Activated CD4-positive, alpha-beta memory T cell treated with anti-CD3 and anti-CD28 coated beads, Interleukin-2, amount 10 ng/mL, durations not matched to agents 7 days and 5 days (primary cell): ENCODE measurements around the gene PRKCE. TPM values are rescaled to one million over a fixed set of nuclear protein-coding genes. Genes with fewer than 3 reads are reported as not detected.
"Not testable (repeated sequence)": the region's sequence is repeated elsewhere in the genome, so short reads cannot be mapped to it uniquely, and the experiment has no call there.

Experiments
- CTCF ChIA-PET: fragments of 350-600 bp; sonication (Branson Sonifier 250); formaldehyde crosslinking; loops from one replicate; lab custom pipeline; 2021; ENCODE audit warnings: antibody characterized with exemption, inconsistent platforms; lab: Charles Lee
- POLR2A ChIA-PET: fragments of 350-600 bp; sonication (Branson Sonifier 250); formaldehyde crosslinking; loops from one replicate; lab custom pipeline; 2021; ENCODE audit warnings: antibody characterized with exemption; lab: Charles Lee
- DNase-seq: peaks from one replicate; pipeline ENCODE4 v3.0.0-alpha.2; 2020
- H3K27ac Mint-ChIP-seq: one replicate; pipeline ENCODE4 v1.8.0; 2021; ENCODE audit warnings: mild to moderate bottlenecking, mixed read lengths
- H3K27me3 Mint-ChIP-seq: one replicate; pipeline ENCODE4 v1.8.0; 2021; ENCODE audit warnings: mixed read lengths
- H3K36me3 Mint-ChIP-seq: one replicate; pipeline ENCODE4 v1.8.0; 2021; ENCODE audit warnings: low read depth, mixed read lengths
- H3K4me1 Mint-ChIP-seq: one replicate; pipeline ENCODE4 v1.8.0; 2021; ENCODE audit warnings: mixed read lengths
- H3K4me3 Mint-ChIP-seq: one replicate; pipeline ENCODE4 v1.8.0; 2021; ENCODE audit warnings: mild to moderate bottlenecking, mixed read lengths
- H3K9me3 Mint-ChIP-seq: one replicate; pipeline ENCODE4 v1.8.0; 2021; ENCODE audit warnings: mixed read lengths
- total RNA-seq, 2 experiments: library from RNA; stranded (reverse); gene quantifications; one replicate each; pipeline ENCODE4 v1.2.3, GENCODE V29; 2021

PRKCE gene
- total RNA-seq, 2 experiments from 2014 or later: 20.6 to 23.3 TPM

DNA sequence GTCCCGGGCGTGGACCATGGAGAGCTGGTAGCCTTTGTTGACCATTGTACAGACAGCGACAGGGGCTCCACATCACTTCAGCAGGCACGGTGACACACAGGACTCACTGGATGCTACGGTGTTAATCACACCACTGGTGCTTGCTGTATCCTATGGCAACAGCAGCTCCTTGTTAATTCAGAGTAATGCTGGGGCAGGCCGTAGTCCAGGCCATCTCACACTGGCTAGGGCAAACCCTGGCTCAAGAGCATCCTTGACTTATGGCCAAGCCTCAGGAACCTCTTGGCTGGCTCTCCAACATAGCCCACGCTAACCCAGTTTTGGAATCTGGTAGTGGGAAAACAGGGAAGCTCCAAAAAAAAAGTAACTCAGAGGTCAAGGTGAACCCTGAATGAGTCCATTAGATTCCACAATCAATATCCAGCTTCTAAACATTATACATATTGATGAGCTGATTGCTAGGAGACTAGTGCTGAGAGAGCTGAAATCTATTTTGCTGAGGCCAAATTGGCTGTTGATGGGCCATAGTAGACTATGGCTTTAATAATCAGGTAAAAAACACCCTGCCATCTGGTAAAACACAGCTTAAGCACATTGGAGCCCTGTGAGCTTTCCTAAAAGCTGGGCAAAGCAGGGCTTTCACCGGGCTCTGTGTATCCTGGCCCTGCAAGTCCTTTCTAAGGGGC lies 253.6 kb downstream of the PRKCE start:
- Mint-ChIP-seq H3K4me3 (no peak overlapping the region), H3K4me1 (peaks cover 36% of the 10 kb centered on the region), H3K36me3 (peaks cover 3% of the 10 kb centered on the region), H3K9me3 (no peaks in the 10 kb centered on the region), H3K27me3 (no peaks in the 10 kb centered on the region), H3K27ac (peak overlapping the region; percentile 83)
- CTCF ChIA-PET: no interaction called here
- no peak for DNase-seq
- POLR2A ChIA-PET: interaction anchor here (0.9 kb wide), 1 partner anchor 255 kb away, joined by 3 read pairs; no protein-coding TSS in a partner anchor

DNA sequence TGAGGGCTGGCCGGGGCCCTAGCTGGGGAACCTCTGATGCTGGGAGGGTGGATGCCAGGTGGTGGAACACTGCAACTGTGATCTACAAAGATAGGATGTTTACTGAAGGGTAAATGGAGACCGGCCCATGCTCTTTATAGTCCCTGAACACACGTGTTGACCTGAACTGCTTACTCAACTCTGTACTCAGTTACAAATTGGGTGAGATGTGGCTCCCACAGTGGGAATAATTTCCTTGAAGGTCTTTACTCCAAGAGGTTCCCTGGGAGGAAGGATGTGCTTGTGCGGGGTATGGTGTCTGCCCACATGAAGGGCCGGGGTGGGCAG lies 254.1 kb downstream of the PRKCE start:
- H3K9me3 Mint-ChIP-seq: no peaks in the 10 kb centered on the region
- ChIA-PET CTCF (no interaction called here), POLR2A (interaction anchor here (0.9 kb wide), 1 partner anchor 255 kb away, joined by 3 read pairs; no protein-coding TSS in a partner anchor)
- H3K36me3 Mint-ChIP-seq: no peaks in the 10 kb centered on the region
- H3K4me3 Mint-ChIP-seq: no peak overlapping the region
- H3K27me3 Mint-ChIP-seq: no peaks in the 10 kb centered on the region
- no peak overlapping the region for H3K27ac Mint-ChIP-seq
- H3K4me1 Mint-ChIP-seq: peaks cover 34% of the 10 kb centered on the region
- no peak for DNase-seq

DNA sequence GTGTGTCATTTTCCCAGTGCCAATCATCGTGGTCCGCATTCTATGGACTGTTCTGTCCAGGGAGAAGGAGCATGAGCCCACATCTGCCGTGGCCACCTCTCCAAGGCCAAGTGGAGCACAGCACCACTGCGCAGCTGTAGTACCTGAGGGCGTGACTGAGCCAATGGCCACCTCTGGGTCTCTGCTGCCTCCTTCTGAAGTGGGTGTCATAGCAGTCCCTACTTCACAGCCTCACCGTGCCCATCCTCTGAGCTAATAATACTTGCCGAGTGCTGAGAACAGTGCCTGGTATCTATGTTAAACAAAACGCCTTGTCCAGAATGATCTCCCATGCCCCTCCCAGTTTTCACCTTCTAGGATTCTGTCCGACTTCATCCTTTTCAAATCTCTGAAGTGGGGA lies 256.1 kb downstream of the PRKCE start:
- no peaks in the 10 kb centered on the region for H3K36me3 Mint-ChIP-seq
- no peaks in the 10 kb centered on the region for H3K27me3 Mint-ChIP-seq
- DNase-seq: no peak
- H3K4me1 Mint-ChIP-seq: peaks cover 29% of the 10 kb centered on the region
- ChIA-PET CTCF (interaction anchor here (1.2 kb wide), 1 partner anchor 18 kb away, joined by 3 read pairs; no protein-coding TSS in a partner anchor), POLR2A (no interaction called here)
- H3K27ac Mint-ChIP-seq: no peak overlapping the region
- H3K4me3 Mint-ChIP-seq: no peak overlapping the region
- H3K9me3 Mint-ChIP-seq: no peaks in the 10 kb centered on the region

DNA sequence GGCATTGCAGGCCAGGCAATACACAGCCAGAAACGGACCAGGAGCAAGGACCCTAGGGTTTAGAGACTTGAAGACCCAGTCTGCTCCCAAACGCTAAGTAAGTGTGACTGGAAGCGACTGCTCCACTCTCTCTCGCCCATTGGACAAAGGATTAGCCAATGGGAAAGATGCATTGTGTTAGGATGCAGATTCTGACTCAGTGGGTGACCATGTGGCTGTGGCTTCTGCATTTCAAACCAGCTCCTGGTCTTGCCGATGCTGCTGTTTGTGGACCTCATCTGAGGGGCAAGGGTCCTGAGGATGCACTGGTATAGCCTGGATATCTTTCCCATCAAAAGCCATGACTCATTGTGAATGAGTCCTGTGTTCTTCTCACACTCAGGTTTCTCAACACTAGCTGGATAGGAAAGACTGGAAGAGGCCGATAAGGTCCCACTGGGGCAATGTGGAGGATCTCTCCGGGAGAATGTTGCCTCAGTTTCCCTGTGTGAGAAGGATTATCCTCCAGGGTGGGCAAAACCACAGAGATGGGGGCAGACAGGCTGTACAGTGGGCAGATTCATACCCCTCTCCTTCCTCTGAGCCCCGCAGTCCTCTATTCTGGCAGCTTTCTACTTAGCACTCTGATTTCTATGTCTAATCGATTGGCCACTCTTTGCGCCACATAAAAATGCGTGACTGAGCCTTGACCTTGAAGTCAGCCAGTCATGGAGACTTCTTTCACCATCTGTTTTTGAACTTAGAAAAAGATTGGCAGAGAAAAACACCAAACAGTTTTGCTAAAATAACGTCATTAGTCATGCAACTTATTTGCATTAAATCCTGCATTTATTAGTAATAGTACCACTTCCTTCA lies 257.1 kb downstream of the PRKCE start:
- H3K4me1 Mint-ChIP-seq: peaks cover 22% of the 10 kb centered on the region
- ChIA-PET POLR2A (no interaction called here), CTCF (interaction anchor here (1.0 kb wide), 1 partner anchor 130 kb away, joined by 3 read pairs; no protein-coding TSS in a partner anchor)
- H3K4me3 Mint-ChIP-seq: no peak overlapping the region
- H3K27ac Mint-ChIP-seq: no peak overlapping the region
- H3K27me3 Mint-ChIP-seq: no peaks in the 10 kb centered on the region
- H3K9me3 Mint-ChIP-seq: no peaks in the 10 kb centered on the region
- DNase-seq: no peak
- no peaks in the 10 kb centered on the region for H3K36me3 Mint-ChIP-seq

DNA sequence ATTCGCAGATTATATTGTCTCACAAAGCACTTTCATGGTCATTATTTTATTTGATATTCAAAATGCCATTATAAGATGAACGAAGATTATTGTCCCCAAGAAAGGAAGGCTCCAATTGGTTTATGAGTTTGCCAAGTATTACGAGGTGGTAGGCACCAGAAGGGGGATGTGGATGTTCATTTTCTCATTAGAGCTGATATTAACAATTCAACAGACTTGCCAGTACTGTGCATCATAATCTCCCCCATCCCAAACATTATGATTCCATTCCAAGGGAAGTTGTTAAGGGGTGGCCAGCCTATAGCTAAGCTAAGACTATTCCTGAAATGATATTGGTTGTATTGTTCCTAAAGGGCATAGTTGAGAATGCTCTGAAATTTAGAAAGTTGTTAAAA lies 257.7 kb downstream of the PRKCE start:
- H3K4me3 Mint-ChIP-seq: no peak overlapping the region
- H3K9me3 Mint-ChIP-seq: no peaks in the 10 kb centered on the region
- H3K4me1 Mint-ChIP-seq: peaks cover 15% of the 10 kb centered on the region
- ChIA-PET POLR2A (no interaction called here), CTCF (interaction anchor here (1.0 kb wide), 1 partner anchor 131 kb away, joined by 3 read pairs; no protein-coding TSS in a partner anchor)
- no peak for DNase-seq
- no peaks in the 10 kb centered on the region for H3K27me3 Mint-ChIP-seq
- H3K27ac Mint-ChIP-seq: no peak overlapping the region
- no peaks in the 10 kb centered on the region for H3K36me3 Mint-ChIP-seq

DNA sequence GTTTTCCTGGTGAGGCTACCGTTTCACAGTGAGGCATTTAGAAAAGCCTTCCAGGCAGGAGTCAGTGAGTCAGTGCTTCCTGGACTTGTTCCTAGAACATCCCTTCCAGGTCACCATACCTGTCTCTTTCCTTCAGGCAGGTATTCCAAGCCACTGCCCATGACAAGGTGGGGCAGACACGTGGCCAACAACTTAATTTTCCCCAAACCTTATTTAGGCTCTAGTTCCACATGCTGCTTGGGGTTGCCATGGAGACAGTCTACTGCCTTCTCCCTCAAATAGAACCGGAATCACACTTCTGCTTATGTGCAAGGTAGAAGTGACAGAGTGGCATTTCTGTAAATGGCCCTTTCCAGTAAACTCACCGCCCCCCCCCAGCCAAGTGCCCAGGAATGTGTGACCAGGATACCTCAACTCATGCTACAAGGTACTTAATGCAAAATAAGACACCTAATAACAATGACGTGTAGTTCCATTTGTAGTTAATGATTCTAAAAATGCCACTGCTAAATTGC lies 258.3 kb downstream of the PRKCE start:
- H3K4me3 Mint-ChIP-seq: no peak overlapping the region
- no peaks in the 10 kb centered on the region for H3K36me3 Mint-ChIP-seq
- H3K4me1 Mint-ChIP-seq: peaks cover 10% of the 10 kb centered on the region
- no peak for DNase-seq
- CTCF ChIA-PET: interaction anchor here (1.0 kb wide), 1 partner anchor 131 kb away, joined by 3 read pairs; no protein-coding TSS in a partner anchor
- POLR2A ChIA-PET: no interaction called here
- no peaks in the 10 kb centered on the region for H3K27me3 Mint-ChIP-seq
- H3K9me3 Mint-ChIP-seq: no peaks in the 10 kb centered on the region
- H3K27ac Mint-ChIP-seq: no peak overlapping the region

DNA sequence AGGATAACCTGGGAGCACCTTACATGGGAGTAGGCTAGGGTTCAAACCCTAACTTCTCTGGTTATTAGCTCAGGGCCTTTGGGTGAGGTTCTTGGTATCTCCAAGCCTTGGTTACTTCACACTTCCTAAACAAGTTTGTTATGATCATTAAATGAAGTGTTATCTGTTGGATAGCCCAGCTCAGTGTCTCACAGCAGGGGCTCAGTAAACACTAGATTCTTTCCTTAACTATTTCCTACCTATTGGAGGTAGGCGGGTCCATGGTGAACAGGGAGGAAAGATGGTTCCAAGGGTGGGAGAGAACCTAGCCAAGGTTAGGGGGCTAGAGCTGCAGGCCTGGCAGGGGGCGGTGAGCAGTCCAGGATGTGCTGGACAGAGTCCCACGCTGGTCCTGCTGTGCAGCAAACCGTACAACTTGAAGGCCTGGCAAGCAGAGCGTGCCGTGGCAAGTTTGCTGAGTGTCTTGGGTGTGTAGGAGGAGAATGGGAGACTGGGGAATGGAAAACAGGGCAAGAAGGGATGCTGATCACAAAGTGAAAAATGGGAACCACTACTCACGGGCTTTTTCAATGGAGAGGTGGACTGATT lies 259.1 kb downstream of the PRKCE start:
- Mint-ChIP-seq H3K27ac (no peak overlapping the region), H3K4me3 (no peak overlapping the region), H3K4me1 (peaks cover 6% of the 10 kb centered on the region), H3K27me3 (no peaks in the 10 kb centered on the region), H3K36me3 (no peaks in the 10 kb centered on the region), H3K9me3 (no peaks in the 10 kb centered on the region)
- DNase-seq: no peak
- ChIA-PET POLR2A (no interaction called here), CTCF (no interaction called here)

DNA sequence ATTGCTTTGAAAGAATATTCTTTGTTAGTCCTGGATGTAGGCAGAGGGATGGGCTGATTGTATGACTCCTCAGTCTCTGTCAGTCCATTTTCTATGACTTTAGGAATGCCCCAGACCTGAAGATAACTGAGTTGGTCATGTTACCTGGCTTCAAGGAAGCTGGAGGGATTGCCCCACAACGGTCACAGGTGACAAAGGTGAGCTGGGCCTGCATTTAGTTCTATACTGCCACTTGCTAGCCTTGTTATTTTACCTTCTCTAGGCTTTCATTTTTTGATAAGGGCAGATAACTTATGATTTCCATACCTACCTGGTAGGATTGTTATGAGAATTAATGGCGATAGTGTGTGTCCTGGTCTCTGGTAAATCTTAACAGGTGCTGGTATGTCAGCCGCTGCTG lies 260.1 kb downstream of the PRKCE start:
- no peak for DNase-seq
- Mint-ChIP-seq H3K36me3 (no peaks in the 10 kb centered on the region), H3K9me3 (no peaks in the 10 kb centered on the region), H3K4me1 (no peaks in the 10 kb centered on the region), H3K4me3 (no peak overlapping the region), H3K27me3 (no peaks in the 10 kb centered on the region), H3K27ac (no peak overlapping the region)
- ChIA-PET POLR2A (no interaction called here), CTCF (no interaction called here)

DNA sequence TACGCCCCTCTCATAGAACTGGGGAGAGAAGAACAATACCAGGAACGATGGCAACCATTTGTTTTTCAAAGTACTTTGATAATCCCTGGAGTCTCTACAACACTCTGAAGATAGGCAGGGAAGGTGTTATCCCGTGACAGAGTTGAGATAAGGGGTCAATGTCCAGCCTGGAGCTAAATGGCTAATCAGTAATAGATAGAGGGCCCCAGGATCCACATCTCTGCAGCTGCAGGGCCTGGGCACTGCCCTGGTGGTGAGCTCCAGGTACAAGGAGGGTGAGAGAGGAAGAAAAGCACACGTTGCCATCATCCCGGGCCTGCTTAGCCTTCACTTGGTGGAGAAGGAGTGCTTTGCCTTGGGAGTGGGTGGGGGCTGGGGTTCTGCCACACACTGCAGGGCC lies 260.6 kb downstream of the PRKCE start:
- Mint-ChIP-seq H3K27me3 (no peaks in the 10 kb centered on the region), H3K27ac (no peak overlapping the region), H3K4me3 (no peak overlapping the region), H3K36me3 (no peaks in the 10 kb centered on the region), H3K9me3 (no peaks in the 10 kb centered on the region), H3K4me1 (no peaks in the 10 kb centered on the region)
- ChIA-PET CTCF (no interaction called here), POLR2A (no interaction called here)
- no peak for DNase-seq

DNA sequence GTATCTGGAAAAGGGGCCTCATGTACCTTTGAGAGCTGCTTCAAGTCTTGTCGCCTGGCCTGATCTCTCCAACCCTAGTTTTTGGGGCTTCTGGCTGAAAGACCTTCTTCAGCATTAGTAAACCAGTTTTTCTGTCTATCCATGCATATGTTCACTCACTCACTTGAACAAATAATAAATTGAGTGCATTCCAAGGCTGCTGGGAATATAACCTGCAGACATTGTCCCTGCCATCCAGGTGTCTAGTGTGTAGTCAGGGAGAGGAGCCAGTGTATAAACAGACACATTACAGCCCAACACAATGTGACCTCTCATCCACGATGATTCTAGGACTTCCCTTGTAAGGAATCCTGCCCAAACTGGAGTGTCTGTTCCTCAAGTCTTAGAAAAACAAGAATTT lies 262.1 kb downstream of the PRKCE start:
- Mint-ChIP-seq H3K9me3 (no peaks in the 10 kb centered on the region), H3K4me1 (no peaks in the 10 kb centered on the region), H3K4me3 (no peak overlapping the region), H3K36me3 (no peaks in the 10 kb centered on the region), H3K27me3 (no peaks in the 10 kb centered on the region), H3K27ac (no peak overlapping the region)
- CTCF ChIA-PET: no interaction called here
- POLR2A ChIA-PET: no interaction called here
- DNase-seq: no peak

DNA sequence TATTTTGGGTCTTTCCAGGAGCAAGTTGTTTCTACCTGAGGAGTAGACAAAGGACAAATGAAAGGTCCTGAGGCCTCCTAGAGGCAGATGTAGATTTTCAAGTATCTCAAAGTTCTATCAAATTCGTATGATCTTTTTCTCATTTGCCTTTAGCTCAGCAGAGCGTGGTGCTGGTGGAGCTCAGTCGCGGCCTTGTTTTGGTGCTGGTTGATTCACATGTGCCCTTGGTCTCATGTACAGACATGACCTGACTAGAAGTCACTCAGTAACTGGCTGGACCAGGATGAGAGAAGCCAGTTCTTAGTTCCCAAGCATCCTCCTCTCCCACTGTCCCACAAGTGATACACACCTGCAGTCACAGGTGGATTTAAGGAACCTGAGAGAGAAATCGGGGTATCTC lies 264.0 kb downstream of the PRKCE start:
- ChIA-PET CTCF (no interaction called here), POLR2A (interaction anchor here (0.6 kb wide), 1 partner anchor 662 kb away, joined by 3 read pairs; no protein-coding TSS in a partner anchor)
- Mint-ChIP-seq H3K4me1 (peaks cover 12% of the 10 kb centered on the region), H3K4me3 (no peak overlapping the region), H3K27ac (no peak overlapping the region), H3K36me3 (no peaks in the 10 kb centered on the region), H3K9me3 (no peaks in the 10 kb centered on the region), H3K27me3 (no peaks in the 10 kb centered on the region)
- DNase-seq: no peak

DNA sequence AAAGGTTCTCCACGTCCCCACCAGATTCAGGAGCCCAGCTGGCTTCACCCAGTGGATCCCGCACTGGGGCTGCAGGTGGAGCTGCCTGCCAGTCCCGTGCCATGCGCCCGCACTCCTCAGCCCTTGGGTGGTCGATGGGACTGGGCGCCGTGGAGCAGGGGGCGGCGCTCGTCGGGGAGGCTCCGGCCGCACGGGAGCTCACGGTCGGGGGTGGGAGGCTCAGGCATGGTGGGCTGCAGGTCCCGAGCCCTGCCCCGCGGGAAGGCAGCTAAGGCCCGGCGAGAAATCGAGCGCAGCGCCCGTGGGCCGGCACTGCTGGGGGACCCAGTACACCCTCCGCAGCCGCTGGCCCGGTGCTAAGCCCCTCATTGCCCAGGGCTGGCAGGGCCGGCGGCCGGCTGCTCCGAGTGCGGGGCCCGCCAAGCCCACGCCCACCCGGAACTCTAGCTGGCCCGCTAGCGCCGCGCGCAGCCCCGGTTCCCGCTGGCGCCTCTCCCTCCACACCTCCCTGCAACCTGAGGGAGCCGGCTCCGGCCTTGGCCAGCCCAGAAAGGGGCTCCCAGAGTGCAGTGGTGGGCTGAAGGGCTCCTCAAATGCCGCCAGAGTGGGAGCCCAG lies 266.2 kb downstream of the PRKCE start:
- H3K4me1 Mint-ChIP-seq: peaks cover 12% of the 10 kb centered on the region
- DNase-seq, H3K36me3 Mint-ChIP-seq, H3K27me3 Mint-ChIP-seq, H3K27ac Mint-ChIP-seq, H3K4me3 Mint-ChIP-seq, CTCF ChIA-PET, POLR2A ChIA-PET, H3K9me3 Mint-ChIP-seq: not testable (repeated sequence)
